HEK293T (cell line): ENCODE results near the gene MS4A13.

Experiments
- ARNT ChIP-seq: fragments of 450-650 bp; IDR thresholded peaks from 2 replicates; pipeline ENCODE4 v1.6.1; 2017; ENCODE audit warnings: mild to moderate bottlenecking
- BHLHE40 ChIP-seq: fragments of 450-650 bp; IDR thresholded peaks from 2 replicates; pipeline ENCODE4 v1.6.1; 2016; ENCODE audit warnings: mild to moderate bottlenecking, moderate library complexity, borderline replicate concordance
- ELF4 ChIP-seq: fragments of 450-650 bp; IDR thresholded peaks from 2 replicates; pipeline ENCODE4 v1.6.1; 2017; ENCODE audit warnings: antibody characterized with exemption
- FOXA1 ChIP-seq: fragments of 450-650 bp; IDR thresholded peaks from 2 replicates; pipeline ENCODE4 v1.6.1; 2016; ENCODE audit warnings: mild to moderate bottlenecking
- FOXK2 ChIP-seq: fragments of 450-650 bp; IDR thresholded peaks from 2 replicates; pipeline ENCODE4 v1.6.1; 2016; ENCODE audit warnings: mild to moderate bottlenecking
- FOXM1 ChIP-seq: fragments of 450-650 bp; IDR thresholded peaks from 2 replicates; pipeline ENCODE4 v1.6.1; 2017; ENCODE audit warnings: mild to moderate bottlenecking, borderline replicate concordance
- HDGF ChIP-seq: fragments of 450-650 bp; IDR thresholded peaks from 2 replicates; pipeline ENCODE4 v1.6.1; 2017; ENCODE audit warnings: antibody characterized with exemption, borderline replicate concordance
- L3MBTL2 ChIP-seq: fragments of 450-650 bp; conservative IDR thresholded peaks from 2 replicates; pipeline ENCODE4 v1.6.1; 2016; ENCODE audit warnings: mild to moderate bottlenecking
- LEF1 ChIP-seq: fragments of 450-650 bp; IDR thresholded peaks from 2 replicates; pipeline ENCODE4 v1.6.1; 2017; ENCODE audit warnings: mild to moderate bottlenecking, borderline replicate concordance
- NFRKB ChIP-seq: fragments of 450-650 bp; IDR thresholded peaks from 2 replicates; pipeline ENCODE4 v1.6.1; 2016; ENCODE audit warnings: mild to moderate bottlenecking, moderate library complexity
- PKNOX1 ChIP-seq: fragments of 450-650 bp; IDR thresholded peaks from 2 replicates; pipeline ENCODE4 v1.6.1; 2016
- SP1 ChIP-seq: fragments of 450-650 bp; IDR thresholded peaks from 2 replicates; pipeline ENCODE4 v1.6.1; 2017
- SUZ12 ChIP-seq: fragments of 450-650 bp; IDR thresholded peaks from 2 replicates; pipeline ENCODE4 v1.6.1; 2016; ENCODE audit warnings: mild to moderate bottlenecking
- TARDBP ChIP-seq: fragments of 450-650 bp; IDR thresholded peaks from 2 replicates; pipeline ENCODE4 v1.6.1; 2016

DNA sequence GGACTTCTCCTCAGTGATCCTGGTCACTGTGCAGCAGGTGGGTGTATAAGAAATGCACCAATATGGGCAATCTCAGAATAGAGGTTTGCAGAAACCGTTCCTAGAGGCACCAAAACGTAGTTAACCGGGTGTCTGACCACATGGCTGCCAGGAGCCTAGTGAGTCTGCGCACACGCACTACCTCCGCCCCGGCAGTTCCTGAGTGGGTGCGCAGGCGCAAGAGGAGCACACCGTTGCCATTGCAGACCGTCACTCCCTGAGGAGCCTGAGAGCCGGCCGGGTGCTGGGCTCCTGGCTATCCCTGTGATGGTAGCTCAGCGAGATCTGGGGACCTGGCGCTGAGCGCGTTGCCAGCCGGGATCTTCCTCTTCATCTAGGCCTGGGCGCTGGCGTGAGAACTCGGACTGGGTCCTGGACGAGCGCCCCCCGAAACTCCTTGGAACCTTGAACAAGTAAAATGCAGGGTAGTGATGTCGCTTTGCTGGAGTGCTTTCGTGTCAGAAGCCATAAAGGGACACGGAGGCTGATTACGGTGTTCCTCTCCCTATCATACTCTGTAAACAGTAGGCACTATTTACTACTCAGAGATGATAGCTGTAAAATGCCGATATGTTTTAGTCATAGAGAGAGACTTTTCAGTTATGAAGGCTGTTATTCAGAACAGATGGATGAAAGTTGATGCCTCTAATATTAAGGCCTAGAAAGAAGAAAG, at the start of gene MS4A13:
- TF ChIP-seq ELF4, result no peak
- no peak for TF ChIP-seq SUZ12
- no peak for TF ChIP-seq NFRKB
- TF ChIP-seq FOXM1, result no peak
- TF ChIP-seq ARNT, result no peak
- TF ChIP-seq FOXK2, result no peak
- TF ChIP-seq L3MBTL2, result no peak
- TF ChIP-seq HDGF, result no peak
- no peak for TF ChIP-seq LEF1
- TF ChIP-seq BHLHE40, result no peak
- TF ChIP-seq PKNOX1, result no peak
- no peak for TF ChIP-seq TARDBP
- no peak for TF ChIP-seq SP1
- no peak for TF ChIP-seq FOXA1
